Body of pancreas (tissue), 4 donors: ENCODE measurements around the gene TMEM167B.

Experiments used
- CTCF ChIP-seq, 7 experiments: fragments of 450-650 bp in 4 of 7; fragments of 200-600 bp in 3 of 7; sonication (generic) in 3 of 7; IDR thresholded peaks; one replicate each; pipeline ENCODE4 v1.5.1; 2016 to 2019; ENCODE audit warnings: antibody characterized with exemption in 7 of 7
- POLR2A ChIP-seq, 3 donors: fragments of 450-650 bp; IDR thresholded peaks; one replicate each; pipeline ENCODE4 v1.6.1; 2016; ENCODE audit warnings: antibody characterized with exemption in 3 of 3, mild to moderate bottlenecking in 2 of 3

DNA sequence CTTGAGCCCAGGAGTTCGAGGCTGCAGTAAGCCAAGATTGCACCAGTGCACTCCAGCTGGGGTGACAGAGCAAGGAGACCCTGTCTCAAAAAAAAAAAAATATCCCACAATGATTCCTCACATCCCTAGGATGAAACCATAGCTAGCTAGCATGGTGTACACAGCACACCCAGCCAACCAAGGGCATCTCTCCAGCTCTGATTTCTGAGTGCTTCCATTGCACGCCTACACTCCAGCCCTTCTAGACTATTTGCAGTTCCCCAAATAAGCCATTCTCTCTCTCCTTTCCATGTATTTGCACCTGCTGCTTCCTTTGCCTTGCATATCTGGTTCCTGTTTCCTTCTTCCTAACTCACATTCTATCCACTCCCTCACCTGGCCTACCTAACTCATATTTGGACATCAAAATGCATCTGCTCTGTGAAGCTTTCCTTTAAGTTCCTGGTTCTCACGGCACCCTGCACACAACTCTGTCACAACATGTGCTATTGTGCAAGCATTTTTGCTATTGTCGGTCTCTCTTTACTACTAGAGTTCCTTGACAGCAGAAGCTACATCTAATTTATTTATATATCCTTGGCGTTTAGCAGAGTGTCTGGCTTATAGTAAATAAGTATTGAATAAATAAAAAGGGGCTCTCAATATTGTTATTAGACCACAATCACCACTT, 21.0 kb downstream of the TMEM167B start:
- no peak for TF ChIP-seq CTCF (IDR thresholded peaks at IDR 0.05)
- TF ChIP-seq POLR2A (IDR thresholded peaks at IDR 0.05), result no peak
